Hematopoietic multipotent progenitor cell treated with erythropoietin and hydrocortisone succinate and interleukin-3 and kit ligand, for 8 days (in vitro differentiated cells): ENCODE results near the gene LRRN4.

Experiments used
- DNase-seq: peaks from one replicate; pipeline ENCODE4 v3.0.0-alpha.2; 2015

LRRN4 gene

GRCh38 chr20:6029538-6029937 is 24.3 kb downstream of the LRRN4 start:
- DNase-seq, result no peak

DNA sequence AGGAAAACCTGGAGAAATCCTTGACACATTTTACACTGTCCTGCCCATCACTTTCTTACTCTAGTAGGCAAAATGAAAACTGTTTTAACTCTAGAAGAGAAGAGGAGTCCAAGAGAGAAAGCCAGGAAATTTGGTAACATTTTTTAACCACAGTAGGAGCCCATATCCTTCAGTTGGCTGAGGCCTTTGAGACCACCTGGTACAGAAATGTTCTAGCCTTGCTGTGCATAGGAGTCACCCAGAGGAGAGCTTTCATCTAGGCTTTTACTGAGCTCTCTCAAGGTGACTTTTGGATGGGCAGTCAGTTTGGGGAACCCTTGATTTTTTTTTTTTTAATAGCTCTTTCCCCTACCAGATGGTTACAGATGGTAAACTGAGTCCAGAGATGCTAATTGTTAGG is 25.0 kb downstream of the LRRN4 start:
- DNase-seq, result no peak

GRCh38 chr20:6026051-6026450 is 27.8 kb downstream of the LRRN4 start:
- DNase-seq, result no peak

DNA sequence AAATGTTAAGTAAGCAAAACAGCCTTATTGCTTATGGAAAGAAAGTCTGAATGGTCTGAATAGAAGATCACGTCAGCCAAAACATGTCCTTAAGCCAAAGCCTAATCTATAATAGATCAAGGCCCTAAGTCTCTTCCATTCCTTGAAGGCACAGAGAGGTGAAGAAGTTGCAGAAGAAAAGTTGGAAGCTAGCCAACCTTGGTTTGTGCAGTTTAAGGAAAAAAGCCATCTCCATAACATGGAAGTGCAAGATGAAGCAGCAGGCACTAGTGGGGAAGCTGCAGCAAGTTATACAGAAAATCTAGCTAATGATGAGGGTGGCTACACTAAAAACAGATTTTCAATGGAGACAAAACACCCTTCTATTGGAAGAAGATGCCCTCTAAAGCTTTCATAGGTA is 29.1 kb downstream of the LRRN4 start:
- no peak for DNase-seq

DNA sequence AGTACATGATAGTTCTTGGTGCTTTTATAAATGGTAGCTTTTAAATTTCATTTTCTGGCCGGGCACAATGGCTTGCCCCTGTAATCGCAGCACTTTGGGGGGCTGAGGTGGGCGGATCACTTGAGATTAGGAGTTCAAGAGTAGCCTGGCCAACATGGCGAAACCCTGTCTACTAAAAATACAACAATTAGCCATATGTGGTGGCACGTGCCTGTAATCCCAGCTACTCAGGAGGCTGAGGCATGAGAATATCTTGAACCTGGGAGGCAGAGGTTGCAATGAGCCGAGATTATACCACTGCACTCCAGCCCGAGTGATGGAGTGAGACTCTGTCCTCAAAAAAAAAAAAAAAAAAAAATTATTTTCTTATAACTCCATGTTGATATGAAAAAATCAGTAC is 36.0 kb downstream of the LRRN4 start:
- DNase-seq, result no peak

GRCh38 chr20:6017467-6017866 is 36.4 kb downstream of the LRRN4 start:
- DNase-seq, result no peak

- no peak for DNase-seq
Observed at GRCh38 chr20:6014957-6015356, 38.9 kb downstream of the LRRN4 start.

- peak; percentile 84 for DNase-seq
Observed at GRCh38 chr20:6014017-6014416, 39.8 kb downstream of the LRRN4 start.

DNA sequence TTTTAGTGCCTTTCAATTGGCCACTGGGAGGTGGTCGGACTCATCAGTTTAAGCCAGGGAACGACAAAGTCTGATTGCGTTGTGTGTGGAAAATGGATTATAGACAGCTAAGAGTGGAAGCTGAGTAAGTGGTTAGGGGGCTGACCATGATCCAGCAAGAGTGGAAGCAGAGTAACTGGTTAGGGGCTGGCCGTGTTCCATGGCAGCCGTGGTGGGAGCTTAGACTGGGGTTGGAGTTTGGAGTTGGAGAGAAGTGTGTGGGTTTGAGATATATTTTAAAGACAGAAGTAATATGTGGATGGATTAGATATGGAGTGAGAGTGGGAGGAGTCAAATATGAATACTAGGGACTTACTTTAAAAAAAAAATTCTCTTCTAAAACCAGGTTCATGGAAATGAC is 41.7 kb downstream of the LRRN4 start:
- DNase-seq, result peak; percentile 80

- no peak for DNase-seq
Observed at GRCh38 chr20:6008254-6008653, 45.6 kb downstream of the LRRN4 start.

DNA sequence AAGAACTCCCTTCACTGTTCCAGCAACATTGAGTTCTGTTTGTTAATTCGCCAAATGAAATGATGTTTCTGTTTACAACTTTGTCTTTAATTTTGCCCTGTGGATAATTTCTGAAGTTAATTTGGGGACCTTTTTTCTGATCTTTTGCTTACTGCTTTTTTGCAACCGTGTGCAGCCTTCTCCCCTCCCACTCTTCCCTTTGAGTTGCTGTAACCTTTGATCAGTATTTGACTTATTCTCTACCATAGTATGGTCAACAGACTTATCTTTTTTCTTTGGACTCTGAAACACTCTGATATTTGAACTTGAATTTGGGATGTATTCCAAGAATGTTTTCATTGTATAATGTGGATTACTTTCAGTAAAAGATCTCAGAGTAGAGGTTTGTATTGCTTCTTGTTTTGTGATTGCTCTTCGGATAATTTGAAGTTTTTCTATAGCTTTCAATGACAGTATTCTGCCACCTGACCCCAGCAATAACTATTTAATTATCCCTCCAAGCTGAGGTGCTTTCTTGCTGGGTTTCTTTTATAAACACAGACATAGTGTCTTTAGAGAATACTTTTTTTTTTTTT is 46.2 kb downstream of the LRRN4 start:
- no peak for DNase-seq

DNA sequence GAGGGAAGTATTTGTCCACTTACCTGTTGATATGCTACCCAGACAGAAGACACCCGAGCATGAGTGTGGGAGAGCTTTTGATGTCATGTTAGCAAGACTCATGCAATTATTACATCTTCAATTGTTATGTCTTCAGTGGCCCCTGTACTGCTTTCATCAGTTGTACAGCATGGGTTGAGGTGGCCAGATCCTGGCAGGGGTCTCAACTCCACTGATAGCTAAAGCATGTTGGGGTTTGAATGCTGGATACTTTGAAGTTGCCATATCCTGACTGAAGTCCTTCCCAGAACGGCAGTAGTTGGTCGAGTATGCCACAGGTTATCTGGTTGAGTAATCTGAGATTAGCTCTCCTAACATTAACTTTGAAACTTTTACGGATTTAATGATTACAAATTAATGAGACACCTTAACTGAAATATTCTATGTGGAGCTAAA is 46.7 kb downstream of the LRRN4 start:
- no peak for DNase-seq

GRCh38 chr20:6006603-6006949 is 47.3 kb downstream of the LRRN4 start:
- no peak for DNase-seq

GRCh38 chr20:6000871-6001270 is 53.0 kb downstream of the LRRN4 start:
- DNase-seq, result no peak

GRCh38 chr20:5999783-6000182 is 54.1 kb downstream of the LRRN4 start:
- no peak for DNase-seq

- DNase-seq, result peak; percentile 18
Observed at GRCh38 chr20:5996765-5997164, 57.1 kb downstream of the LRRN4 start.

GRCh38 chr20:5991623-5992441 is 62.0 kb downstream of the LRRN4 start:
- DNase-seq, result no peak

DNA sequence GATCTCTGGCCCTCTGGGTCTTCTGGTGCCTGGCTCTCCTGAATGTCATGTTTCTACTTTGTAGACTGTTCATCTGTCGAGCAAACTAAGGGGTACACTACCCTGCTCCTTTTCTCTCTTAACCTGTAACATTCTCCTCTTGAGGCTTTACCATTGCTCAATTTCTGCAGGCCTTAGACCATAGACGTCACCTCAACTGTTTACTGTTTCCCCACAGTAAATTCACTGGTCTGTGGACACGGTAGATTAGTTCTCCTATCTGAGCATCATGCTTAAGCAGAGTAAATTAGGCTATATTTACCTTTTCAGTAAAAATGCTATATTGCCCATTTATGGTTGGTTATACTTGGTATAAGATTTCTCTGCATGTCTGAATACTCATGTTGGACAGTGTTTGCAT is 62.9 kb downstream of the LRRN4 start:
- DNase-seq, result no peak
